GM18909 (cell line): Measurements from ENCODE around the gene ARHGEF6.
A peak's percentile ranks its signal among the peaks of the same experiment; 100 is the strongest.

Experiments used
- ATAC-seq: cut with Tn5 transposase; IDR thresholded peaks from one replicate; pipeline ENCODE4 v1.9.1; 2021; ENCODE audit warnings: mild to moderate bottlenecking; ENCODE audit not compliant: unreplicated experiment, poor library complexity

ARHGEF6 gene

GRCh38 chrX:136697156-136697555 is 83.6 kb downstream of the ARHGEF6 start:
- ATAC-seq = no peak

GRCh38 chrX:136694431-136695087 is 86.2 kb downstream of the ARHGEF6 start:
- ATAC-seq = peak; percentile 70

DNA sequence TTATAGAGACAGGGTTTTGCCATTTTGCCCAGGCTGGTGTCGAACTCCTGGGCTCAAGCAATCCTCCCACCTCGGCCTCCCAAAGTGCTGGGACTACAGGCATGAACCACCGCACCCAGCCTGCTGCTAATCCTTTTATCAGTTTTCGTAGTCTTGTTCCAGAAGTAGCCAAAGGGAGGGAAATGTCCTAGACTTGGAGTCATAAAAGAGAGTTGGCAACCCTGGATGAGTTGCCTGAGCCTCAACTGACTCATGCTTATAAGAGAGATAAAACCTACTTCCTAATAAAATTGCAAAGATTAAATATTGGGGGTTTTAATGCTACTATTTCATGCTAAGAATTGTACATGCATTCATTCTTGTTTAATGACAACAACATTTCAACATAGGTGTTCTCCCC is 88.5 kb downstream of the ARHGEF6 start:
- no peak for ATAC-seq

DNA sequence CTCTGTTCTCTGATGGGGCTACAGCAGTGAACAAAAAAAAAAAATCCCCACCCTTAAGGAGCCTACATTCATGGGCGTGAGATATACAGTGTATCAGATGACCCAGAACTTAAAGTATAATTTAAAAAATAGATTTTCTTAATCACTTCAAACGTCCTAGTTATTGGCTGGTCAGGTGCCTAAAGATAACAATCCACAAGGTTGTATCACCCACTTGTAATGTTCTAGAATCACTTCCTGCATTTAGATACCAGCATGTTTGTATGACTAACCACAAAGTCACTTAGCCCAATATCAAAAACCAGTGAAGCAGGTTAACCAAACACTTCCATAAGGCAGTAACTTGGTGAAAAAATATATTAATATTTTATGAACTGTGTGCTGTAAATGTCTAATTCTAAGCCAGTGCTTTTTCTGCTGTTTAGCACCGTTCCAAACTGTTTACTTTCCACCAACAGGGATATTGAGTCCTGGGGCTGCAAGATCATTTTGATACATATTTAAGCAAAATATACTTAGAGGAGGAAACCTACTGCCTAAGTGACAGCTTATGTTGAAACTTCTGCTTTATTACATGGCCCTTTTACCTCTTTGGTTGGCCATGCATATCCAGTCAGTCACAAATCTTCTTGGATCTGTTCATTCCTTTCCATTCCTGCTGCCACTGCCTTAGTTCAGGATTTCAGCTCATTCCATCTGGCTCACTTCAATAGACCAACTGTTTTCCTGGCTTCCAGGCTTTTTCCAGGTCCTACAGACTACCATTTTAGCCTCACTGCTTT is 89.5 kb downstream of the ARHGEF6 start:
- peak; percentile 43 for ATAC-seq

GRCh38 chrX:136689436-136689835 is 91.3 kb downstream of the ARHGEF6 start:
- peak; percentile 50 for ATAC-seq

GRCh38 chrX:136687457-136687856 is 93.3 kb downstream of the ARHGEF6 start:
- ATAC-seq = no peak

- no peak for ATAC-seq
Observed at GRCh38 chrX:136684120-136684519, 96.6 kb downstream of the ARHGEF6 start.

DNA sequence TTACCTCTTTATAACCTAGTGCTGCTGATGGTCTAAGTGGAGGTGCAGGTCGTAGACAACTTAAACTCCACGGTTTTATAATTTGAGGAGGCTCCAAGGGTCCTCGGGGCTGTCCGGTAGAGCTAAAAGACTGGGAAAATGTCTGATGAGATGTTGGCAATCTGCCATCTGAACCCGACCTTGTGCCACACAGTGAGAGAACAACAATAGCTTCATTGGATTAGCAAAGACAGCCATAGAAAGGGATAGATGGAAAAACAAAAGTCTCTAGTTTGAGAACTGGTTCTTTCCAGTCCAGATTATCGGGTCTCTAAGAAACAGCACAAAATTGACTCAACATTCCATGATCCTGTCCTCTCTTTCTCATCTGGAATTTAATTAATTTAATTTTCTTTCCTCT is 101.2 kb downstream of the ARHGEF6 start:
- ATAC-seq = no peak

GRCh38 chrX:136674270-136674985 is 106.3 kb downstream of the ARHGEF6 start:
- ATAC-seq = peak; percentile 36

DNA sequence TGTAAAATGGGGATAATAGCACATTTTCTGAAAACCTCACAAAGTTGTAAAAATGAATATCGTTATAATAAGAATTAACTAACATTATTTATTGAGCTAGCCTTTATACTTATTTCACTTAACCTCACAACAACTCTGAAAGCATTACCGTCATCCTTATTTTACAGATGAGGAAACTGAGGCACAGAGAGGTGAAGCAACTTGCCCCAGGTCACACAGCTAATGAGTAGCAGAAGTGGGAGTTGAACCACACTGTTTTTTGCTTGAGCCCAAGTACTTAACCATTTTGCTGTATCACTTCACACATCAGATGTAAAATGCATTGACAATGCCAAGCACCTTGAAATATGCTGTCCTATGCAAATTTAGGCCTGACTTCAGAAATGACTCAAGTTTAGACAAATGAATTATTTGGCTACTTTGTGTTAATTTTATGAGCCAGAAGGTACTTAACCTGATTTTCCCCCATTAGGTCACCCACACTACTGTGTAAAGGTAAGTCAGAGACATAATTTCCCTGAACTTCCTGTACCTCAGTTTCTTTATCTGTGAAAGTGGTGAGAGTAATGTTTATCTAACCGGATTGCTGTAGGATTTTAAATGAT is 109.6 kb downstream of the ARHGEF6 start:
- no peak for ATAC-seq

- no peak for ATAC-seq
Observed at GRCh38 chrX:136667446-136668168, 113.1 kb downstream of the ARHGEF6 start.

DNA sequence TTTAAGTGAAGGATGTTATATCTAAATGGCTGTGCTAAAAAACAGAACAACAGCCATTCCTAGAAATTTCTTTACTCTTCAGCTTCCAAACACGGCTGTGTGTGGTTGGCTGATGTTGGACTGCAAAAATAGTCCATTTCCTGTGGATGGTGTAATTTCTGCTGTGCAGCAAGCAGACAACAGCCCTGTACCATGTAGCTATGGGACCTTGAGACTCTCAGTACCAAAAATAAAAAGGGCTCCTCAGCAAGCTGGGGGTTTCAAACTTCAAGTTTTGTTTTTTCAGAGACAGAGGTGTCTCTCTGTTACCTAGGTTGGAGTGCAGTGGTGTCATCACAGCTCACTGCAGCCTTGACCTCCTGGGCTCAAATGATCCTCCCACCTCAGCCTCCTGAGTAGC is 114.6 kb downstream of the ARHGEF6 start:
- peak; percentile 58 for ATAC-seq

- no peak for ATAC-seq
Observed at GRCh38 chrX:136665258-136665900, 115.4 kb downstream of the ARHGEF6 start.

DNA sequence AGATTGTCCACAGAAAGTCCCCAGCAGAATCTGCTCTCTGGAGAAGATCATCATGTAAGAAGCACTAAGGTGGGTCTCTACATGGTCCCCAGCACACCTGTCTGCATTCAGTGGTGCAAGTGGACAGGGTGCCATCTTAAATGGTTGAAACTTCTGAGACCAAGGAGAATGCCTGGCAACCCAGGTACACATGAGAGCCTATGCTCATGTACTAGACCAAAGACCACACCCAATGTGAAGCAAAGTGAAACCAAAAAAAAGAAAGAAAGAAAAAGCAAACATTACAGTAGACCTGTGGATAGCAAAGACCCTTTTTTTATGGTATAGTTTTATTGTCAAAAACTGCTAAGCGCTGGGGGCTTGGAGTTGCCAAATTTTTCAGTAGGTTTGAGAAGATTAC is 117.8 kb downstream of the ARHGEF6 start:
- ATAC-seq = no peak

- no peak for ATAC-seq
Observed at GRCh38 chrX:136662104-136662503, 118.6 kb downstream of the ARHGEF6 start.

DNA sequence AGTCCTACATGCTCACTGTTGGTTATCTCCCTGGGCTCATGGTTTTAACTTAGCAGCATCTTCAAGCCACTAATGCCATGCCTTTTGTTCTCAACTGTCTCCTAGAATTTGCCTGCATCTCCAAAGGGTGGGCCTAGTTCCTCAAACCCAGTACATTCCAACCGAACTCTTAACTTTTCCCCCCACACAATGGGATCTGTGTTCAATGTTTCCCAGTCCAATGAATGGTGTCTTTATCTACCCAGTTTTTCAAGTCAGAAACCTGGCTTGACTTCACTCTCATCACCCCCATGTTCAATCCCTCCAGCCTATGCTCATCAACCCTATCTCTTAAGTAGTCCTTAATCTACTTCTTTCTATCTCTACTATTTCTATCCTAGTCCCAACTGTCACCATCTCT is 119.8 kb downstream of the ARHGEF6 start:
- no peak for ATAC-seq

DNA sequence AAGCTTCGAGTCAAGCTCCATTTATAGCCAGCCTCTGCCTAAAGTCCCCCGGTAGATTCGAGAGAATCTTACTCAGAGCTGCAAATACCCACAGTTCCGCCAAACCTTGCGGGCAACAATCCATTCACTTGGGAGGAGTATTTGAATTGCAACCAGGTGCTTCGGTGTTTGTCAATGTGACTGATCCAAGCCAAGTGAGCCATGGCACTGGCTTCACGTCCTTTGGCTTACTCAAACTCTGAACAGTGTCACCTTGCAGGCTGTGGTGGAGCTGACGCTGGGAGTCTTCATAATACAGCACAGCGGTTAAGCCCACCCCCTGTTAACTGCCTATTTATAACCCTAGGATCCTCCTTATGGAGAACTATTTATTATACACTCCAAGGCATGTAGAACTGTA is 121.6 kb downstream of the ARHGEF6 start:
- ATAC-seq = no peak

DNA sequence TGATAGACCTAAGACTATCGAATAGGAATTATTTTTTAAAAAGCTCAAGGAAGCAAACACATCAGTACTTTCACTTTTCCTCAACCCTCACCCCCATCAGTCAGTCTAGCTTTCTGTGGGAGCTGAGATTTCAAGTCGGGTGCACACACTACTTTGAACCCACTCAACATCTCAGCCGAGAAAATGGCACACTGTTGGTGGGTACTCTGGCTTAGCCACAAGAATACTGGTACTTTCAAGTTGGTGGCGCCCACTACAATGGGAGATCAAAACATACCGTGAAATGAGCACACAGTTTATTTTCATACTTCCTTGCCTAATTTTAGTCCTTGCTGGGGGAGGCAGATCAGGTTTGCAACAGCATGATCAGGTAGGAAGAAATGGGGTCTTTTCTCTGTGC is 122.6 kb downstream of the ARHGEF6 start:
- ATAC-seq = no peak

DNA sequence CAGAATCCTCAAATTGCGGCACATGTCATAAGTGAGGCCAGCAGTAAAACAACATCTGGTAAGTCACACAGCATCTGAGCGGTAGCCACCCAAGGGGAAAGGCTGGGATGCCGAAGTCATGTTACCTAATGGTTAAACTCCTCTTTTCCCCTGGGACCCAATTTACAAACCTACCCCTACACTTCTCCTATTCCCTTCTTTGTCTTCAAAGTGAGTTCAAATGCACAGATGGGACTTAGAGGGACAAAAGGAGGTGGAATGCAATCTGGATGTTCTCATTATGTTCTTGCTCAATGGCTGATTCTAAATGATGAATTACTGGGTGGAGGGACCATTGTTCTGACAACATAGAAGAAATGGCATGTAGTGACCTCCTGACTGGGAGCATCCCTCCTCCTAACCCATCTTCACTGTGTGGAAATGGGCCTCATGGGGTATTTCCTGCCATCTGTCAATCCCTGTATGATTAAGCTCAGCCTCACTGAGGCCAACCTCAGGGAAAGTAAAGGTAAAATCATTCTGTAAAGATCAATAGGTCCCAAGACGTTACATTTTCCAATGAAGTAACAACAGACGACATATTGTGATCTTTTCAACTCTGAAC is 124.3 kb downstream of the ARHGEF6 start:
- ATAC-seq = no peak
